Measurements from ENCODE around the gene TPK1. TPM values are rescaled to one million over a fixed set of nuclear protein-coding genes. Genes with fewer than 3 reads are reported as not detected.

Gene TPK1
- total RNA-seq, 1 donor from 2014 or later: 20.0 TPM

GRCh38 chr7:144516729-144517525 is 318.9 kb downstream of the TPK1 start:
- CTCF ChIA-PET: no interaction called here
- Mint-ChIP-seq H3K27me3 (no peaks in the 10 kb centered on the region), H3K27ac (no peak overlapping the region), H3K4me1 (no peaks in the 10 kb centered on the region), H3K9me3 (no peaks in the 10 kb centered on the region), H3K4me3 (no peak overlapping the region), H3K36me3 (ENCODE audit: low read depth) (peaks cover 7% of the 10 kb centered on the region)
- POLR2A ChIA-PET: no interaction called here
- no peak for TF ChIP-seq CTCF (IDR thresholded peaks at IDR 0.05)
- intact Hi-C loops (cut with micrococcal nuclease): no loop called here
- DNase-seq (no peak), ATAC-seq (ENCODE audit: low read depth) (no peak)

- no peaks in the 10 kb centered on the region for H3K9me3 Mint-ChIP-seq
- H3K4me1 Mint-ChIP-seq: no peaks in the 10 kb centered on the region
- POLR2A ChIA-PET: no interaction called here
- peaks cover 4% of the 10 kb centered on the region for H3K36me3 Mint-ChIP-seq (ENCODE audit: low read depth)
- H3K27me3 Mint-ChIP-seq: no peaks in the 10 kb centered on the region
- TF ChIP-seq CTCF (IDR thresholded peaks at IDR 0.05): no peak
- ATAC-seq (ENCODE audit: low read depth) (no peak), DNase-seq (no peak)
- H3K4me3 Mint-ChIP-seq: no peak overlapping the region
- no peak overlapping the region for H3K27ac Mint-ChIP-seq
- intact Hi-C loops (cut with micrococcal nuclease): no loop called here
- CTCF ChIA-PET: no interaction called here
Observed at GRCh38 chr7:144513334-144513733, 322.5 kb downstream of the TPK1 start.

- ChIA-PET CTCF (no interaction called here), POLR2A (no interaction called here)
- Mint-ChIP-seq H3K27me3 (no peaks in the 10 kb centered on the region), H3K4me3 (no peak overlapping the region), H3K4me1 (no peaks in the 10 kb centered on the region), H3K36me3 (ENCODE audit: low read depth) (no peaks in the 10 kb centered on the region), H3K27ac (no peak overlapping the region), H3K9me3 (peaks cover 3% of the 10 kb centered on the region)
- intact Hi-C loops (cut with micrococcal nuclease): no loop called here
- TF ChIP-seq CTCF (IDR thresholded peaks at IDR 0.05): no peak
- no peak for ATAC-seq (ENCODE audit: low read depth)
- DNase-seq: no peak
Observed at GRCh38 chr7:144510621-144511020, 325.2 kb downstream of the TPK1 start.

- peaks cover 3% of the 10 kb centered on the region for H3K9me3 Mint-ChIP-seq
- H3K4me3 Mint-ChIP-seq: no peak overlapping the region
- no peaks in the 10 kb centered on the region for H3K4me1 Mint-ChIP-seq
- DNase-seq (no peak), ATAC-seq (ENCODE audit: low read depth) (no peak)
- no peaks in the 10 kb centered on the region for H3K27me3 Mint-ChIP-seq
- H3K27ac Mint-ChIP-seq: no peak overlapping the region
- TF ChIP-seq CTCF (IDR thresholded peaks at IDR 0.05): no peak
- CTCF ChIA-PET: no interaction called here
- intact Hi-C loops (cut with micrococcal nuclease): no loop called here
- POLR2A ChIA-PET: no interaction called here
- no peaks in the 10 kb centered on the region for H3K36me3 Mint-ChIP-seq (ENCODE audit: low read depth)
Observed at GRCh38 chr7:144508702-144509101, 327.2 kb downstream of the TPK1 start.

GRCh38 chr7:144503215-144503614 is 332.6 kb downstream of the TPK1 start:
- no peak for DNase-seq
- no peak for TF ChIP-seq CTCF (IDR thresholded peaks at IDR 0.05)
- intact Hi-C loops (cut with micrococcal nuclease): no loop called here
- ChIA-PET POLR2A (no interaction called here), CTCF (no interaction called here)
- Mint-ChIP-seq H3K4me3 (no peak overlapping the region), H3K27me3 (no peaks in the 10 kb centered on the region), H3K27ac (no peak overlapping the region), H3K4me1 (no peaks in the 10 kb centered on the region), H3K9me3 (peaks cover 3% of the 10 kb centered on the region), H3K36me3 (ENCODE audit: low read depth) (no peaks in the 10 kb centered on the region)
- ATAC-seq (ENCODE audit: low read depth): no peak
